ENCODE measurements around the gene CCDC142.

CCDC142 gene

GRCh38 chr2:74482801-74483674 is at the start of gene CCDC142, which contains the start of gene TTC31:
CCDC142 (minus strand) TSS chr2:74482998; CDS start chr2:74482837, 161 bp downstream.
TTC31 (plus strand) TSS chr2:74483081; CDS start chr2:74483096, 15 bp downstream.
- DNase-seq (ENCODE audit: low read depth, low spot score), result peak; percentile 97

GRCh38 chr2:74532222-74532621 is 49.4 kb upstream of the CCDC142 start:
- no peak for DNase-seq (ENCODE audit: low read depth, low spot score)

GRCh38 chr2:74531666-74532065 is 48.9 kb upstream of the CCDC142 start:
- no peak for DNase-seq (ENCODE audit: low read depth, low spot score)

GRCh38 chr2:74530239-74531187 is 47.7 kb upstream of the CCDC142 start:
- DNase-seq (ENCODE audit: low read depth, low spot score), result peak; percentile 66

- DNase-seq (ENCODE audit: low read depth, low spot score), result peak; percentile 100
Observed at GRCh38 chr2:74529357-74530238, 46.8 kb upstream of the CCDC142 start, which contains the start of the genes AUP1 and HTRA2. AUP1 (minus strand) TSS chr2:74529706; CDS start chr2:74529629, 77 bp downstream. HTRA2 (plus strand) TSS chr2:74529933; CDS start chr2:74530007, 74 bp downstream.

- no peak for DNase-seq (ENCODE audit: low read depth, low spot score)
Observed at GRCh38 chr2:74528600-74529356, 46.0 kb upstream of the CCDC142 start.

- no peak for DNase-seq (ENCODE audit: low read depth, low spot score)
Observed at GRCh38 chr2:74527741-74528140, 44.9 kb upstream of the CCDC142 start.

- DNase-seq (ENCODE audit: low read depth, low spot score), result no peak
Observed at GRCh38 chr2:74526649-74527230, 43.9 kb upstream of the CCDC142 start.

- no peak for DNase-seq (ENCODE audit: low read depth, low spot score)
Observed at GRCh38 chr2:74525717-74526648, 43.2 kb upstream of the CCDC142 start, which contains the start of gene DQX1. DQX1 (minus strand) TSS chr2:74526231; CDS start chr2:74525729, 502 bp downstream.

- DNase-seq (ENCODE audit: low read depth, low spot score), result no peak
Observed at GRCh38 chr2:74524955-74525716, 42.3 kb upstream of the CCDC142 start.

GRCh38 chr2:74524005-74524404 is 41.2 kb upstream of the CCDC142 start:
- no peak for DNase-seq (ENCODE audit: low read depth, low spot score)

- no peak for DNase-seq (ENCODE audit: low read depth, low spot score)
Observed at GRCh38 chr2:74522516-74522915, 39.7 kb upstream of the CCDC142 start.

- no peak for DNase-seq (ENCODE audit: low read depth, low spot score)
Observed at GRCh38 chr2:74516650-74517049, 33.9 kb upstream of the CCDC142 start.

GRCh38 chr2:74515981-74516633 is 33.3 kb upstream of the CCDC142 start:
- peak; percentile 68 for DNase-seq (ENCODE audit: low read depth, low spot score)

GRCh38 chr2:74515271-74515980 is 32.6 kb upstream of the CCDC142 start:
- DNase-seq (ENCODE audit: low read depth, low spot score), result no peak

Data from astrocyte of the hippocampus (primary cell).